Central memory CD8-positive, alpha-beta T cell (primary cell): ENCODE results near the gene CPSF7.
"Not testable (repeated sequence)": the region's sequence is repeated elsewhere in the genome, so short reads cannot be mapped to it uniquely, and the experiment has no call there.

ENCODE experiments used
- ATAC-seq: fragments of 150-1000 bp; cut with Tn5 transposase; replicated peaks from 2 replicates; pipeline ENCODE4 v1.10.0; 2022; ENCODE audit warnings: mild to moderate bottlenecking, moderate FRiP score, moderate number of reproducible peaks; ENCODE audit not compliant: poor library complexity, severe bottlenecking; ENCODE audit errors: extremely low read depth
- DNase-seq, 2 donors: peaks; one replicate each; pipeline ENCODE4 v3.0.0; 2021; ENCODE audit warnings: low spot score in 2 of 2
- H3K27ac Mint-ChIP-seq: one replicate; pipeline ENCODE4 v1.8.0; 2022; ENCODE audit warnings: low read depth, mild to moderate bottlenecking, moderate library complexity, mixed read lengths
- H3K27me3 Mint-ChIP-seq: one replicate; pipeline ENCODE4 v1.8.0; 2022; ENCODE audit warnings: mixed read lengths
- H3K36me3 Mint-ChIP-seq: one replicate; pipeline ENCODE4 v1.8.0; 2022; ENCODE audit warnings: mild to moderate bottlenecking, moderate library complexity, mixed read lengths; ENCODE audit not compliant: insufficient read depth
- H3K4me1 Mint-ChIP-seq: one replicate; pipeline ENCODE4 v1.8.0; 2022; ENCODE audit warnings: mixed read lengths
- H3K4me3 Mint-ChIP-seq: one replicate; pipeline ENCODE4 v1.8.0; 2022; ENCODE audit warnings: mild to moderate bottlenecking, moderate library complexity, mixed read lengths
- H3K9me3 Mint-ChIP-seq: one replicate; pipeline ENCODE4 v1.8.0; 2022; ENCODE audit warnings: mixed read lengths

The CPSF7 gene

DNA sequence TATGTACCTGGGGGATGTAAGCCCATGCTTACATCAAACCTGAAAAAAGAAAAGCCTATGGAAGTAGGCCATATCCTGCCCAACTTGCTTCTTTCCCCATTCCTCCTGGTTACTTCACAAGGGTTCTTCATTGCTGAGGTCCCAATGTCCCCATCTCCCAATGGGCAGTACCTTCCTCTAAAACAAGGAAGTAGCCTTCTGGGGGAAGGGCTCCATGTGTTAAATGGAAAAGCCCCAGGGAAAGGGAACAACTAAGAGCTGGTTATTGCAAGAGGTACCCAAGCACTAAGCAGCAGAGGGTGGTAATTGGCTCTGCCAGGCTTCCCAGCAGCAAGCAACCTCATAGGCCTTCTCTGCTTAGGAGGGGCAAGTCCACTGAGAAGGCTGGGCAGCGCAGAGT lies 26.1 kb downstream of the CPSF7 start:
- ATAC-seq: no peak
- Mint-ChIP-seq H3K27ac (no peak overlapping the region), H3K36me3 (peaks cover 52% of the 10 kb centered on the region)

GRCh38 chr11:61401573-61401972 lies 28.2 kb downstream of the CPSF7 start:
- Mint-ChIP-seq H3K4me1 (no peaks in the 10 kb centered on the region), H3K9me3 (no peaks in the 10 kb centered on the region), H3K4me3 (no peak overlapping the region), H3K27me3 (no peaks in the 10 kb centered on the region), H3K27ac (no peak overlapping the region), H3K36me3 (peaks cover 40% of the 10 kb centered on the region)
- ATAC-seq (no peak), DNase-seq (no peak)

More for the DNA sequence above, 26.1 kb downstream of the CPSF7 start:
- Mint-ChIP-seq H3K4me3 (no peak overlapping the region), H3K4me1 (no peaks in the 10 kb centered on the region), H3K27me3 (no peaks in the 10 kb centered on the region), H3K9me3 (no peaks in the 10 kb centered on the region)
- DNase-seq: no peak

GRCh38 chr11:61401173-61401572 lies 28.6 kb downstream of the CPSF7 start:
- Mint-ChIP-seq H3K27ac (peak overlapping the region; percentile 5), H3K36me3 (peaks cover 41% of the 10 kb centered on the region), H3K9me3 (no peaks in the 10 kb centered on the region), H3K4me1 (no peaks in the 10 kb centered on the region), H3K4me3 (no peak overlapping the region), H3K27me3 (no peaks in the 10 kb centered on the region)
- ATAC-seq (no peak), DNase-seq (no peak)

GRCh38 chr11:61392981-61393595 lies 36.7 kb downstream of the CPSF7 start:
- DNase-seq (no peak), ATAC-seq (peak; percentile 34)
- Mint-ChIP-seq H3K27me3 (no peaks in the 10 kb centered on the region), H3K4me1 (peaks cover 27% of the 10 kb centered on the region), H3K36me3 (peaks cover 24% of the 10 kb centered on the region), H3K27ac (peak overlapping the region; percentile 93), H3K9me3 (no peaks in the 10 kb centered on the region), H3K4me3 (peak overlapping the region; percentile 89)

- ATAC-seq (no peak), DNase-seq (no peak)
- H3K36me3 Mint-ChIP-seq: peaks cover 7% of the 10 kb centered on the region
- H3K4me1 Mint-ChIP-seq: peaks cover 27% of the 10 kb centered on the region
- no peak overlapping the region for H3K27ac Mint-ChIP-seq
- no peaks in the 10 kb centered on the region for H3K27me3 Mint-ChIP-seq
- H3K4me3 Mint-ChIP-seq: no peak overlapping the region
- no peaks in the 10 kb centered on the region for H3K9me3 Mint-ChIP-seq
Observed at GRCh38 chr11:61390161-61390560, 39.6 kb downstream of the CPSF7 start.

- Mint-ChIP-seq H3K4me1 (no peaks in the 10 kb centered on the region), H3K27ac (no peak overlapping the region), H3K9me3 (no peaks in the 10 kb centered on the region), H3K4me3 (no peak overlapping the region), H3K36me3 (peaks cover 1% of the 10 kb centered on the region), H3K27me3 (no peaks in the 10 kb centered on the region)
- DNase-seq (no peak), ATAC-seq (no peak)
Observed at GRCh38 chr11:61384271-61385242, 45.2 kb downstream of the CPSF7 start.

DNA sequence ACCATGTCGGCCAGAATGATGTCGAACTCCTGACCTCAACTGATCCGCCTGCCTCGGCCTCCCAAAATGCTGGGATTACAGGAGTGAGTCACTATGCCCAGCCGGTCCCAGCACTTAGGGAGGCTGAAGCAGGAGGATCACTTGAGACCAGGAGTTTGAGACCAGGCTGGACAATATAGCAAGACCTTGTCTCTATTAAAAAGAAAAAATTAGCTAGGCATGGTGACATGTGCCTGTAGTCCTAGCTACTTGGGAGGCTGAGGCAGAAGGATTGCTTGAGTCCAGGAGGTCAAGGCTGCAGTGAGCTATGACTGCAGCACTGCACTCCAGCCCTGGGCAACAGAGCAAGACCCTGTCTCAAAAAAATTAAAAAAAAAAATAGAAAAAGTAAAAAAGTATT lies 45.9 kb downstream of the CPSF7 start:
- not testable (repeated sequence) for H3K9me3 Mint-ChIP-seq, H3K27ac Mint-ChIP-seq, H3K4me1 Mint-ChIP-seq, ATAC-seq, H3K27me3 Mint-ChIP-seq, DNase-seq, H3K36me3 Mint-ChIP-seq, H3K4me3 Mint-ChIP-seq

- Mint-ChIP-seq H3K36me3 (peaks cover 3% of the 10 kb centered on the region), H3K4me1 (no peaks in the 10 kb centered on the region), H3K4me3 (no peak overlapping the region), H3K27me3 (no peaks in the 10 kb centered on the region), H3K9me3 (no peaks in the 10 kb centered on the region), H3K27ac (no peak overlapping the region)
- ATAC-seq (no peak), DNase-seq (no peak)
Observed at GRCh38 chr11:61380884-61381283, 48.9 kb downstream of the CPSF7 start.

- Mint-ChIP-seq H3K4me1 (no peaks in the 10 kb centered on the region), H3K9me3 (no peaks in the 10 kb centered on the region), H3K4me3 (no peak overlapping the region), H3K27me3 (no peaks in the 10 kb centered on the region), H3K36me3 (peaks cover 6% of the 10 kb centered on the region), H3K27ac (no peak overlapping the region)
- no peak for DNase-seq
- ATAC-seq: no peak
Observed at GRCh38 chr11:61378713-61379313, 51.0 kb downstream of the CPSF7 start.

- no peak for ATAC-seq
- H3K4me3 Mint-ChIP-seq: no peak overlapping the region
- H3K36me3 Mint-ChIP-seq: peaks cover 5% of the 10 kb centered on the region
- DNase-seq: no peak
- H3K27me3 Mint-ChIP-seq: no peaks in the 10 kb centered on the region
- H3K27ac Mint-ChIP-seq: no peak overlapping the region
- H3K9me3 Mint-ChIP-seq: no peaks in the 10 kb centered on the region
- no peaks in the 10 kb centered on the region for H3K4me1 Mint-ChIP-seq
Observed at GRCh38 chr11:61377461-61378160, 52.2 kb downstream of the CPSF7 start.

GRCh38 chr11:61375761-61376108 lies 54.0 kb downstream of the CPSF7 start:
- peaks cover 11% of the 10 kb centered on the region for H3K36me3 Mint-ChIP-seq
- H3K27ac Mint-ChIP-seq: no peak overlapping the region
- no peaks in the 10 kb centered on the region for H3K4me1 Mint-ChIP-seq
- no peak overlapping the region for H3K4me3 Mint-ChIP-seq
- ATAC-seq (no peak), DNase-seq (no peak)
- no peaks in the 10 kb centered on the region for H3K9me3 Mint-ChIP-seq
- H3K27me3 Mint-ChIP-seq: no peaks in the 10 kb centered on the region

- DNase-seq (no peak), ATAC-seq (no peak)
- Mint-ChIP-seq H3K9me3 (no peaks in the 10 kb centered on the region), H3K27me3 (no peaks in the 10 kb centered on the region), H3K27ac (peak overlapping the region; percentile 25), H3K4me1 (no peaks in the 10 kb centered on the region), H3K4me3 (no peak overlapping the region), H3K36me3 (peaks cover 24% of the 10 kb centered on the region)
Observed at GRCh38 chr11:61372659-61373420, 56.9 kb downstream of the CPSF7 start.
